Measurements from ENCODE around the gene ATXN10.

DNA sequence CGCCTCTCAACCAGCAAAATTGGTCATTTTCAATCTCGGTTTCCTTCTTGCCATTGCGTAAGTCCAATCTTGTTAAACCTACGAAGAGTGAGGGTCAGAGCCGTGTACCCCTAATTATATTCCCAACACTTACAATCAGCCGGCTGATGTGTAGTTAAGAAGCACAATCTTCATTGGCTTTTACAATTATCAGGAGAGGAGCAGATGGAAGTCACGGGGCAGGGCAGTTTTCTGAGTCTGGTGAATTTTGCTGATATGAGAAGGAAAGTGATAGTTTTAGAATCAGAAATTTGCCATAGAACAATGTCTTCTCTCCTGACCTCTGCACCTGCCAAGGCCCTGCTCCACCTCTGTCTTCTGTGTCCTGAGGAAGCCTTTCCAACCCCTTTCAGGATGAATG, 35.0 kb upstream of the ATXN10 start:
- TF ChIP-seq EGR1 (IDR thresholded peaks at IDR 0.05; ENCODE audit: low read depth), result no peak
- TF ChIP-seq REST (IDR thresholded peaks at IDR 0.05; ENCODE audit: low read depth), result no peak
- TF ChIP-seq, protein P1, sequence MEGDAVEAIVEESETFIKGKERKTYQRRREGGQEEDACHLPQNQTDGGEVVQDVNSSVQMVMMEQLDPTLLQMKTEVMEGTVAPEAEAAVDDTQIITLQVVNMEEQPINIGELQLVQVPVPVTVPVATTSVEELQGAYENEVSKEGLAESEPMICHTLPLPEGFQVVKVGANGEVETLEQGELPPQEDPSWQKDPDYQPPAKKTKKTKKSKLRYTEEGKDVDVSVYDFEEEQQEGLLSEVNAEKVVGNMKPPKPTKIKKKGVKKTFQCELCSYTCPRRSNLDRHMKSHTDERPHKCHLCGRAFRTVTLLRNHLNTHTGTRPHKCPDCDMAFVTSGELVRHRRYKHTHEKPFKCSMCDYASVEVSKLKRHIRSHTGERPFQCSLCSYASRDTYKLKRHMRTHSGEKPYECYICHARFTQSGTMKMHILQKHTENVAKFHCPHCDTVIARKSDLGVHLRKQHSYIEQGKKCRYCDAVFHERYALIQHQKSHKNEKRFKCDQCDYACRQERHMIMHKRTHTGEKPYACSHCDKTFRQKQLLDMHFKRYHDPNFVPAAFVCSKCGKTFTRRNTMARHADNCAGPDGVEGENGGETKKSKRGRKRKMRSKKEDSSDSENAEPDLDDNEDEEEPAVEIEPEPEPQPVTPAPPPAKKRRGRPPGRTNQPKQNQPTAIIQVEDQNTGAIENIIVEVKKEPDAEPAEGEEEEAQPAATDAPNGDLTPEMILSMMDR (IDR thresholded peaks at IDR 0.05 in 2 of 3, conservative IDR thresholded peaks at IDR 0.05 in 1 of 3; ENCODE audit: borderline replicate concordance in 1 of 3, insufficient read depth in 1 of 3, low read depth in 2 of 3, low read length in 2 of 3), result no peak
